GM19397 (cell line): ENCODE results near the gene TENM3.
"Not testable (repeated sequence)": the region's sequence is repeated elsewhere in the genome, so short reads cannot be mapped to it uniquely, and the experiment has no call there.

Source experiments
- ATAC-seq: cut with Tn5 transposase; IDR thresholded peaks from one replicate; pipeline ENCODE4 v1.9.1; 2021; ENCODE audit warnings: mild to moderate bottlenecking, moderate library complexity; ENCODE audit not compliant: unreplicated experiment

Gene TENM3

DNA sequence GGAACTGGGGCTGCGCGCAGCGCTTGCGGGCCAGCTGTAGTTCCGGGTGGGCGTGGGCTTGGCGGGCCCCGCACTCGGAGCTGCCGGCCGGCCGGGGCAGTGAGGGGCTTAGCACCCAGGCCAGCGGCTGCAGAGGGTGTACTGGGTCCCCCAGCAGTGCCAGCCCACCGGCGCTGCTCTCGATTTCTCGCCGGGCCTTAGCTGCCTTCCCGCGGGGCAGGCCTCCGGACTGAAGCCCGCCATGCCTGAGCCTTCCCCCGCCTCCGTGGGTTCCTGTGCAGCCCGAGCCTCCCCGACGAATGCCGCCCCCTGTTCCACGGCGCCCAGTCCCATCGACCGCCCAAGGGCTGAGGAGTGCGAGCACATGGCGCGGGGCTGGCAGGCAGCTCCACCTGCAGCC is 143.4 kb downstream of the TENM3 start:
- ATAC-seq: not testable (repeated sequence)

DNA sequence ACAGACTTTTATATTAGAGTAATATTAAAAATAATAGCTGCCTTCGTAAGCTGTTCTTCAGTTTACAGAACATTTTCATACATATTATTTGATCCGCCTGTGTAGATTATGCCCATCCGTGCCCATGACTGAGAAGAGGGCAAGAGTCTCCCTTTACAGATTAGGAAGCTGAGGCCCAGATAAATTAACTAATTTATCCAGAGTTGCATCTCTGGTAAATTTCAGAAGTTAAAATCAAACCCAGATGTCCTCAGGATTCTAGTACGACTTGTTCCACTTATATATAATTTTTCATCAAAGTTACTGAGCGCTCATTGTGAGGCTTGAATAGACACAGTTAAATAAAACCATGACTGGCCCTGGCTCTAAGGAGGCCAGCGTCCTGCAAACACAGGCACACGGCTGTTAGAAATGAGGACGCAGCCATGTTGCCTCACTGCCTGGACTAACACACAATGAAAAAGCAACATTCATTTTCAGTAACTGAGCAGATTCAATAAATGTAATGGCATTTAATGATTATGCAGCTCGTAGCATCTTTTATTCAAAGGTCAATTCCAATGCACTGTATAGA is 148.0 kb downstream of the TENM3 start:
- no peak for ATAC-seq

DNA sequence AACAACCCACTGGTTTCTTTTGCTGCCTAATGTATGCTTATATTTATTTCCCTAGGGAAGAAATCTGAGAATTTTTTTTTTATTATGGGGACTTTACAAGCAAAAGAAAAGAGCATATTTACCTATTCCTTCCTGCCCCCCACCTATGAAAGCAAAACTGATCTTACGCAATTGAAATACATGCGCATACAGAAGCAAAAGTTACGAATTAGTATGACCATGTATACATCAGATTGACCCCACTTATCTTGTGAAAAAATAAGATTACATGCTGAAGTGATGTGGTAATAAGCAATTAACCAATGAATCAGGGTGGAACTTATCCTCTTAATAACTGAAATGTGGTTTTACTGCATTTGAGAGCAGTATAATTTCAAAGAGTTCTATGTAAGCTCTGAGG is 151.0 kb downstream of the TENM3 start:
- ATAC-seq: no peak

DNA sequence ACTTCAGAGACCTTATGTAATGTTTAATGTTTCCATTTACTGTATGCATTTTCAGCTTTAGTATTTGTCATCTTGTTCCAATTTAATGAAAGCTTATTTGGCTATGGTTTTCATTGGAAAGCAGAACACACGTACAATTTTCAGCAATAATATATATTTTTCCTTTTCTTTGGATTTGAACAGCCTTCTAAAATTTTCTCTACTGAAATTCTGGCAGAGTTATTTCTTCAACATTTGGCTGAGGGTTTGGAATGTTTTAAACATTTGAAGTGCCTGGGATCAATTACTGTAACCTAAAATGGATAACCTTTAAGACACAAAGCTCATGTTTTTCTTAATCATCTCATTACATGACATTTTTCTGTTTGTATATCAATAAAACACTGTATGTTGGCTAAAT is 156.9 kb downstream of the TENM3 start:
- ATAC-seq: no peak

DNA sequence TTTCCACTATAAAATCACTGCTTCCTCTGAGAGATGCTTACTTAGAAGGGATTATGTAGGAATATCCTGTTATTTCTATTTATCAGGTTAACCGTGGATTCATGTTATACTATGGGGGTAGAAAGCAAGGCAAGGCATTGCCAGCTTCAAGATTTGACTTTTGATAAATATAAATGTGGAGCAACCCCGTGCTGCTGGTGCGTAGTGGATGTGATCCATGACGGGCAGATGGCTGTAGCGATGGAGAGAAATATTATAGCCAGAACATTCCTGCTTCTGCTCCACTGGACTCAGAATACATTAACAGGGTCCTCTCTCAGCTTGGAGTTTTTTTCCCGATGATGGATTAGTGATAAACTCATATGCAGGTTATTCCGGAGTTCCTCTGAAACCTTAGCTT is 157.6 kb downstream of the TENM3 start:
- no peak for ATAC-seq

DNA sequence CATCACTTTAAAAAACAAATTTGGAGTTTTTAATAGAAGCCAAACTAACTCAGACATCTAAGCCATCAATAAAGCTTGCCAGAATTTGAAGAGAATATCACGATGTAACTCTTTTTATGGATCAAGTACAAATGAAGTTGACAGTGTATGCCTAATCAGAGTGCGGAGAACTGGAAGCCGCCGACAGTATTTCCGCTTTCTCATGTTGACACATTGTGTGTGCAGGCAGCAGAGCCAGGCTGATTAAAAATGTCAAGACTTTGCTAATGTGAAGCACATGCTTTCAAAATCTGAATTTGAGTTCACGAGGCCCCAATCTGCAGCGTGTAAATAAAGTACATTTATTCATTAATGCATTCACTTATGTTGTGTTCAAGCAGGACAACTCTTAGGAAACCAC is 161.2 kb downstream of the TENM3 start:
- no peak for ATAC-seq

DNA sequence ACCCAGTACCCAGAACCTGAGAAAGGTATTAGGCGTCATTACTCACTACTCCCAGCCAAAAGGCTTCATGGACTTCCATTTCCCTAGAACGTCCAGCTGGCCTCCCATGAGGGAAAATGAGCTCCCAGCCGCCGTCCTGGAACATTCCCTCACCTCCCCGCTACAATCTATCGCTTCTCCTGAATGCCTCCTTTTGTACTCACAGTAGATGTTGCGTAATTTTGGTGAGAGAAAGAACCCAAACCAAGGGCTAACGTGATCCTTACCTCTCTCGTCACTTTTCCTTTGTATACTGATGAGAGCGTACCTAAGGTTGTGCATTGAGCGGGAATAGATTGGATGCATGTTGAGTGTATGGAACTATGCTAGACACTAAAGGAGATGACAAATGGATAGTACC is 161.9 kb downstream of the TENM3 start:
- ATAC-seq: no peak

DNA sequence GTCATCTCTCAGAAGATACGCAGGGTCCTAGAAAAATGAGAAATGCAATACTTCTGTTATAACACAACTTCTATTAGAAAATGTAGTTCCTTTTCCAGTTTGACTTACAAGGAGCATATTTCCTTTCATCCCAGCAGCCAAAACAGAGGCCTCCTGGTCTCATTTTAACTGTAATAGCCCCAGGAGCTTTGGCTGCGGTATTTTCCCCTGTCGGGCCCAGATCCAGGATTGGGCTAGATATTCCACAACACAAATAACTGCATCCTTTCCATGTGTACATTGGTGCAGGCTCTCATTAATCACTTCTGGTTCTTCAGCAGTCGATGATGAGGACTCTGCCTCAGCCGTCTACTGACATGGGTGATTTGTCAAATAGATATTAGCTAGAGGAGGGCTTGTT is 166.1 kb downstream of the TENM3 start:
- no peak for ATAC-seq

DNA sequence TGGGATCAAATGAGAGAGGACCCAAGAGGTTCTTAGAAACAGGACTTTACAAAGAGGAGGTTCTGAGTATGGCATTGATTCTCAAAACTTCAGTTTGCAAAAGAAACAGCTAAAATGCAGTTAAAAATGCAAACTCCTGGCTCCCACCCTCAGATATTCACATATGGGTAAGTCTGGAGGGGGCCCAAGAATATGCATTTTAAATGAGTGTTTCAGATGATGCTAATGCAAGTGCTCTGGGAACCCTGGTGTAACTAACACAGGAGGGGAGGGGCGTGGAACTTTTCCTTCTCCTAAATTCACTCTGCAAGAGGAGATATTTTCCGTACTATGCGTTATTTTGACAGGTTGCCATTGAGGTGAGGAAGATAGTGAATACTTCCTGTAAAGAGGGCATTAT is 168.2 kb downstream of the TENM3 start:
- no peak for ATAC-seq

DNA sequence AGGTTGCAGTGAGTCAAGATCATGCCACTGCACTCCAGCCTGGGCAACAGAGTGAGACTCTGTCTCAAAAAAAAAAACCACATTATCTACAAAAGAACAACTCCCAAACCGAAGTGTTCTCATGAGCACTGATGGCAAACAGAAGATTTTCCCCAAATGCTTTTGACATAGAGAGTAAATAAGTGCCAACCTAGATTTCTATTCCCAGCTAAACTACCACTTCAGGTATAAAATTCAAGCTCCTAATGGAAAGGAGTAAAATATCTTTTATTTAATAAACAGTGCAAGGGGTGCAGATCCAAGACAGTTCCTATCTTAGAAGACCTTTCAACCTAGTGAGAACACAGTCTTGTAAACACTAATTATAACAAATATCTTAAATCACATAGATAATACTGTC is 170.3 kb downstream of the TENM3 start:
- ATAC-seq: no peak

DNA sequence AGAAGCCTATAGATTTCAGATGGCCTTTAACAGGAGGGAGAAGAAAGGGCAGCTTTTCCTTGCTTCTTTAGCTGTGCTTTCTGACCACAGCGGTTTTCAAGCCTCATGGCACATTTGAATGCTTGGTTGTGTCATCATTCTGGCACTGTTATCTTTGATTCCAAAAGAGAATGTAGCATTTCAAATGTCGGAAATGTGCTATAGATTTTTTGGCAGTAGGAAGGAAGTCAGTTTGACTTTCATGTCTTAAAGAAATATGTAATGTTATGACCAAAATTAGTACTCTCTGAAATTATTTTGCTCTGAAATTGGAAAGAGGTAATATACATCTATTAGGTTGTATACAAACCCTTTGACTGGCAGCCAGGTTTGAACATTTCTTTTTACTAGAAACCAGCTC is 171.9 kb downstream of the TENM3 start:
- ATAC-seq: no peak

DNA sequence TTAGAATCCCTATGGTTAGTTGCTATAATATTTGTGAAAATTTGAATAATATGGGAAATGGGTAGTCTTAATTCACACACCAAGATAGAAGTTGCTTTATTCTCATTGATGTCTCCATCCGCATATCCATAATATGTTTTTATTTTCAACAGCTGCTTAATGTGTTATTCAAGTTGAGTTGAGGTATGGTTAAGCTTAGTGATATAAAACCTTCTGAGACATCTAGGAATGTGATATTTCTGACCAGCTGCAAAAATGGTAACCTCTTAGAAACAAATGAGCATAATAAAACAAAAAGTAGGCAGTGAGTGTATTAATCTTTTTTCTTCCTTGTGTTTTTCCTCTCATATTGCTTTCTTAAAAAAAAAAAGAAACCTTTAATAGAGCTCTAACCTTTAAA is 172.9 kb downstream of the TENM3 start:
- no peak for ATAC-seq

DNA sequence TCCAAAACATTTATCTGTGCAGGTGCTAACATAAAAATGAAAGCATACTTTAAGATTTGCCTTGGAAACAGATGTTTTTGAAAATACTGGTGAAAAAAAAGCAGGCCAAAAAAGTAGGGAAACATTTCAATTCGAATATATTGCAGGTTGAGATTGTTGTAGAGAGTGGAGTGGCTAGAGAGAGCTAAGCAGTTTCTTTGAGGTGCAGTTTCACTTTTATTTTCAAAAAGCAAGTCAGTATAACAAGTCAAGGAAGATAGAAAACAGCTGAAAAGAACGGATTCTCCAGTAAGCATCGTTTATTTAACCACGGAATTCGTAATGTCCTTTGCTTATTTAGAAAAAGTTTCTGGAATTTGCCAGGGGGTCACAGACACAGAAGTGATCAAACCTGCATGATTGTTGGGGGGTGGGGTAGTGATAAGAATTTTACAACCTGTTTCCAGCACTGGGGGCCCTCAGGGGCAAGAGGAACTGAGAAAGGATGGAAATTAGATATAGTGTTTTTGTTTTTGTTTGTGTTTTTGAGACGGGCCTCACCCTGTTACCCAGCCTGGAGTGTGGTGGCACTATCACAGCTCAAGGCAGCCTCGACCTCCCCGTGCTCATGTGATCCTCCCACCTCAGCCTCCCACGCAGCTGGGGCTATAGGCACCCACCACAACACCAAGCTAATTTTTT is 175.0 kb downstream of the TENM3 start:
- no peak for ATAC-seq

DNA sequence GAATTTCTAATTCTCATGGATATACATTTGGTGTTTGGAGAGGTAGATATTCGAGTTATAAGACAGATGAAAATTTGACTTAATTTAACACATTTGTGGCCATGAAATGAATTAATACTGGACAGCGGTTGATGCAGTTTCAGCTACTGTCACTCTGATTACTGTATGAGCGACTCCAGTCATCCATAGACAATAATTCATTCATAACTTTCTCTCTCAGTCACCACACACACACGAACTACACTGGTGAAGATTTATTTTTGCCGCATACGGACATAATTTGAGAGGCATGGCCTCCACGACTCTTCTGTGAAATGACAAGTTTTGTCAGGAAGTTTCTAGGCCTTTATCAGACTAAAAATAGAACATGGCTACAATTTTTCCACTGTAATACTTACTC is 177.0 kb downstream of the TENM3 start:
- no peak for ATAC-seq

DNA sequence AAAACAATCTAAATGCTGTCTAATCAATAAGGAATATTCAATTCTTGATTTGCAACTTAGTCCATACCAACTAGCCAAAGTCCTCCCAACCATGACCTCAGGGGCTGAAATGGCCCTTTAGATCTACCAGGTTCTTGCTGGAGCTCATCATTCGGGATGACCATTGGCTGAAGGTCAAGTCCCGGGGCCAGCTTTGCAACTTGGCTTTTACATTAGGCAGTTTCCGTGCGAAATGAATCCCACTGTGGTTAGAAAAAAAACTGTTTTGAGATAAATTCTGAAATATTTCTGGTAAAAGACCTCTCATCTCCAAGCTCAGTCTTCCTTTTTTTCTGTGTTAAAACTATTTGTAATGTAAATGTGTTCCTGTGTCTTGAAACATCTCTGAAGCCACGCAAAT is 178.6 kb downstream of the TENM3 start:
- no peak for ATAC-seq

DNA sequence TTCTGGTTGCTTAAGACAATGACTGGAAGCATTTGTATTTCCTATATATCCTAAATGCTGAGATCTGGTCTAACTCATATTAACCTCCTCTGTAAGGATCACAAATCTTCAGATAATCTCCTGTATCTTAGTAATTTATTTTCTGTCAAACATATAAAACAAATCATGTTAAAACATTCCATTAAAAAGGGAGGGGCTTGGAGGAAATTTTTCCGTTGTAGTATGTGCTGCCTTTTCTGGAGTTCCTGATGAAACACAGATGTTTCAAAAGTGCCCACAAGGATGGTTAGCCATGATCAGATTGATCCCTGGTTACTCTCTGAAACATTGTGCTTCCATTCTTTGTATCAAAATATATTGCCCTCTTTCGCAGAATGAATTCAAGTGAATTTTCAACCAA is 182.1 kb downstream of the TENM3 start:
- ATAC-seq: no peak

DNA sequence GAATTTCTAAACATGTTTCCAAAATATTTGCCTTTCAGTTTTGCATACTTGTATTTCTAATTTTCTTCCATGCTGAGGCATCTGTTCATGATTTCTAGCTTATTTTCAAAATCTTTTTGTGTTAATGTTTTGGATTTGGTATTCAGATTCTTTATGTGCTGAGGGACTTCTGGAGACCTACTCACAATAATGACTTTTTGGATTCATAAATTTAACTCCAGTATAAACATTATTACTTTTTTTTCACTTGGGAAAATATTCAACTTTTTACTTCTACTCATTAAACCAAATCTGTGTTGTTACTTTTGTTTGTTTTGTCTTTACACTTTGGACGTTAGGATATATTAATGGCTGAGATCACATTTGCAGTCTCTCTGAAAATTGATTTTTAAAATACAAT is 183.7 kb downstream of the TENM3 start:
- no peak for ATAC-seq

DNA sequence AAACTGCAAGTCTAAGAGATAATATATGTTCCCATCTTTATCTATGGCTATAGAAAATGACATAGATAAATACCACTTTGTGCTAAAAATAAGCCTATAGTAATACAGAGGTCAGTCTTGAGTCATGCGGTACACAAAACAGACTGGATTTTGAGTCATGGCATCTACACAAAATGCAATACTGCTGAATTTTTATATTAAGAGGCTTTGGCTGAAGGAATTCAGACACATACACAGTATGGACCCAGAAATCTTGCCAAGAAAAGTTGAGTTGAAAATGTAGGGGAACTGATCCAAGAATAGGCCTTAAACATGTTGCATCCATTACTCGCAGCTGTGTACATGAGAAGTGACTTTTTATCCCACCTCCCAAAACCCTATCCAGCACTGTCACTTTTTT is 184.4 kb downstream of the TENM3 start:
- ATAC-seq: no peak

DNA sequence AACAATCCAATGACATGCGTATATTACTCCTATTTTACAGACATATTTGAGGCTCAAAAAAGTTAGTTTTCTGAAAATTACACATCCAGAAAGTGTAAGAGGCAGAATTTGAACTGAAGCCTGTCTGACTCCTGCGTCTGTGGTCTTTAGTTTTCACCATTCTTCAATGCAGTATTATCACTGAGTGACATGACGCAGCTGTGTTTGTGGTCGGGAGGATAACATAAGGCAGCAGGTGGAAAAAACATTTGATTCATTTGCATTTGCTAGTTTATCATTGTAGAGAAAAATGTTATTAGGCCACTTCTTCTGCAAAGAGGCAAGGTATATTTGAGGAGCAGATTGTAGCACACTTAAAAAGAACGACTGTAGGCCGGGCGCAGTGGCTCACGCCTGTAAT is 186.7 kb downstream of the TENM3 start:
- no peak for ATAC-seq

DNA sequence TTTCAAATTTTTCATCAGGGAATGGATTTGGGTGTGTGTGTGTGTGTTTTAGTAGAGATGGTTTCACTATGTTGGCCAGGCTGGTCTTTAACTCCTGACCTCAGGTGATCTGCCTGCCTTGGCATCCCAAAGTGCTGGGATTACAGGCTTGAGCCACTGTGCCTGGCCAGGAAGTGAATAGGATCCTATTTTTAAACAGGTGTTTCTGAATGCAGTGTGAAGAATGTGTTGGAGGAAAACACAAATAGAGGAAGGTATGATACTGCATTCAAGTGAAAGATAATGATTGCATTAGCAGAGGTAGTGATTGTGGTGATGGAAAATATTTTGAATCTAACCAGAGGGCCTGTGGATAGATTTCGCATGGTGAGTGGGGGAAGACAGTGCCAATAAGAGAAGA is 189.6 kb downstream of the TENM3 start:
- no peak for ATAC-seq

DNA sequence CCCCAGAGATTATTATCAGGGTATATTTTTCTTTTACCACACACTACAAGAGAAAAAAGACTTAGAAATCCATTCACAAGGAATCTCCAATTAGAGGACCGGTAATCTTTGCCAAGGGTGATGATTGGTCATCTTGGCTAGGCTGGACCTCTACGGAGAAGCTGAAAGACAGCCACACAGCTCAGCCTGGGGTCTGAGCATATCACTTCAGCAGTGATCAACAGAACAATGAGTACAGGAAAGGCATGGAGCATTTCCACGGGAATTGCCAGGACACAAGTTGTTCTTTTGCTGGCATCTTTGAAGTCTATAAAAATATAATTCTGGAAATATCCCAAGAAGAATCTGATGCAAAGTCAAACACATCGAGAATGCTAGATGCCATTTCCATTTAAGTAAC is 191.5 kb downstream of the TENM3 start:
- no peak for ATAC-seq

DNA sequence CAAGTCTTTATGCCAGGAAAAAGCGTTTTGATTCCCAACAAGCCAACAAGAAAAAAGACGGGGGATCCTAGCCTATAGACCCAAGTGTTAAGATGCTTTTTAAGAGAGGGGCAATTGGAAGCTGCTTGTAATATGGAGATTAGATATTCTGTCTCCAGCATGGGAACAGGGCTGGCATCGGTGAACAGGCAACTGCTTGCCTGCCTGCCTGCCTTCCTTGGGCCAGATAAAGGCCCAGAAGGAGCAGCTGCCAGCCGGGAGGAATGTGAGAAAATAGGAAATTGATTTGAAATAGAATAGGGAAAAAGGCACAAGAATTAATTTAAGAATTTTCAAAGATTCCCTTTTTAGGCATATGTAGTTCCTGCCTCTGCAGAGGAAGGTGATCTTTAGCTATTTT is 192.2 kb downstream of the TENM3 start:
- no peak for ATAC-seq

DNA sequence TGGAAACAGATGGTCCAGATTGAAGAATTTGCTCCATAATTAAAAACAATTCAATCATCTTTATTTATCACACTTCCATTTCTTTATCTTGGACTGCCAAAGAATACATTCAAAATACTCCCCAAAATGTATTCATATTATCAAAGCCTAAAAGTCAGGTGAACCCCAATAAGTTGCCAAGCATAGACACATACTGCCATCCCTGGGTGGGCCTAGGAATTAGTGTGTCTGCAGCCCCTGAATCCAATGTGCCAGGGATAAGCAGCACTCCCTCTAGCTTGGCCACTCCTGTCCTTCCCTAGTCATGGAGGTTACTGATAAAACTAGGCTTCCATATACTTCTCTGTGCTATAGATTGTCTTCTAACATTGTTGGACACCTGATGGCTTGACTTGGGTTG is 199.9 kb downstream of the TENM3 start:
- no peak for ATAC-seq
